ENCODE results near the gene SHLD2.

SHLD2 gene, protein sequence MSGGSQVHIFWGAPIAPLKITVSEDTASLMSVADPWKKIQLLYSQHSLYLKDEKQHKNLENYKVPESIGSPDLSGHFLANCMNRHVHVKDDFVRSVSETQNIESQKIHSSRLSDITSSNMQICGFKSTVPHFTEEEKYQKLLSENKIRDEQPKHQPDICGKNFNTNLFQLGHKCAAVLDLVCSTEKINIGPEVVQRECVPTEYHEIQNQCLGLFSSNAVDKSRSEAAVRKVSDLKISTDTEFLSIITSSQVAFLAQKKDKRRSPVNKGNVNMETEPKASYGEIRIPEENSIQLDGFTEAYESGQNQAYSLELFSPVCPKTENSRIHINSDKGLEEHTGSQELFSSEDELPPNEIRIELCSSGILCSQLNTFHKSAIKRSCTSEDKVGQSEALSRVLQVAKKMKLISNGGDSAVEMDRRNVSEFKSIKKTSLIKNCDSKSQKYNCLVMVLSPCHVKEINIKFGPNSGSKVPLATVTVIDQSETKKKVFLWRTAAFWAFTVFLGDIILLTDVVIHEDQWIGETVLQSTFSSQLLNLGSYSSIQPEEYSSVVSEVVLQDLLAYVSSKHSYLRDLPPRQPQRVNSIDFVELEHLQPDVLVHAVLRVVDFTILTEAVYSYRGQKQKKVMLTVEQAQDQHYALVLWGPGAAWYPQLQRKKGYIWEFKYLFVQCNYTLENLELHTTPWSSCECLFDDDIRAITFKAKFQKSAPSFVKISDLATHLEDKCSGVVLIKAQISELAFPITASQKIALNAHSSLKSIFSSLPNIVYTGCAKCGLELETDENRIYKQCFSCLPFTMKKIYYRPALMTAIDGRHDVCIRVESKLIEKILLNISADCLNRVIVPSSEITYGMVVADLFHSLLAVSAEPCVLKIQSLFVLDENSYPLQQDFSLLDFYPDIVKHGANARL

DNA sequence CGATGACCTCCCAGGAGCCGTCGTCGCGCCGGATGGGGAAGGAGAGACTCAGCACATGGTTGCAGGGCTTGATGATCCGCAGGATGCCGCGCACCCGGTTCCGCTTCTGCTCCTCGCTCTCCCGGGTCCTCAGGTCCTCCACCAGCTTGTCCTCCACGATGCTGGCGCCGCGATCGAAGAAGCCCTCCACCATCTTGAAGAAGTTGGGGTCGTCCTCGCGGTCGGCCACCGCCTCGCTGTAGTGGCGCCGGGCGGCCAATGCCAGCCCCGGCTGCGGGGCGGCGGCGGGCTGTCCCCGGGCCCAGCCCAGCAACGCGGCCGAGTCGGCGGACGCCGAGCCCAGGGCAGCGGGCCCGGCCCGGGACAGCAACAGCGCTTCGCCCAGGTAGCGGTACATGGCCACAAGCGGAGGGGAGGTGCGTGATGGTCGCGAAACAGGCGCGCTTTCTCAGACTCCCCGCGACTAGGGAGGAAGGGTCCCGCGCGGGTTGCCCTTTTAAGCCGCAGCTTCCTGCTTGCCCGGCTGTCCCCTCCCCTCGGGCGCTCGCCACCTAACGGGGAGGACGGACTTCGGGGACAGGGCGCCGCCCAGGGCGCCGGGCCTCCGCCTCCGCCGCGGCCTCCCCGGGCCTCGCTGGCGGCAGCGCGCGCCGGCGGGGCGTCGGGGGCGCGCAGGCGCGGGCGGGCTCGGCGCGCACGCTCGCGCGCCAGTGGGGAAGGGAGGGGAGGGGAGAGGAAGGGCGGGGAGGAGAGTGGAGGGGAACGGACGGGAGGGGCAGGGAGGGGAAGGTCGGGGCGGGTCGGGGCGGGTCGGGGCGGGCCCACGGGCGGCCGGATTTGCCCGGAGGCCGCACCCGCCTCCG lies at the start of gene SHLD2, which contains the start of gene GLUD1:
SHLD2 (plus strand) TSS at position 834 of the 863 bp plus-strand sequence. CDS start 56,149 bp downstream, outside the sequence.
GLUD1 (minus strand) TSS at position 471 of the 863 bp plus-strand sequence; CDS start at position 397, 74 bp downstream.
- H3K4me3 ChIP-seq (ENCODE audit: control insufficient read depth, low read depth, low read length): peak within 1 kb of the TSS; percentile 81
- peak; percentile 55 for DNase-seq (ENCODE audit: low read depth)
- TF ChIP-seq, protein P1, sequence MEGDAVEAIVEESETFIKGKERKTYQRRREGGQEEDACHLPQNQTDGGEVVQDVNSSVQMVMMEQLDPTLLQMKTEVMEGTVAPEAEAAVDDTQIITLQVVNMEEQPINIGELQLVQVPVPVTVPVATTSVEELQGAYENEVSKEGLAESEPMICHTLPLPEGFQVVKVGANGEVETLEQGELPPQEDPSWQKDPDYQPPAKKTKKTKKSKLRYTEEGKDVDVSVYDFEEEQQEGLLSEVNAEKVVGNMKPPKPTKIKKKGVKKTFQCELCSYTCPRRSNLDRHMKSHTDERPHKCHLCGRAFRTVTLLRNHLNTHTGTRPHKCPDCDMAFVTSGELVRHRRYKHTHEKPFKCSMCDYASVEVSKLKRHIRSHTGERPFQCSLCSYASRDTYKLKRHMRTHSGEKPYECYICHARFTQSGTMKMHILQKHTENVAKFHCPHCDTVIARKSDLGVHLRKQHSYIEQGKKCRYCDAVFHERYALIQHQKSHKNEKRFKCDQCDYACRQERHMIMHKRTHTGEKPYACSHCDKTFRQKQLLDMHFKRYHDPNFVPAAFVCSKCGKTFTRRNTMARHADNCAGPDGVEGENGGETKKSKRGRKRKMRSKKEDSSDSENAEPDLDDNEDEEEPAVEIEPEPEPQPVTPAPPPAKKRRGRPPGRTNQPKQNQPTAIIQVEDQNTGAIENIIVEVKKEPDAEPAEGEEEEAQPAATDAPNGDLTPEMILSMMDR (IDR thresholded peaks at IDR 0.05; ENCODE audit: control insufficient read depth, insufficient read depth, low read depth, low read length, missing control alignments): no peak

DNA sequence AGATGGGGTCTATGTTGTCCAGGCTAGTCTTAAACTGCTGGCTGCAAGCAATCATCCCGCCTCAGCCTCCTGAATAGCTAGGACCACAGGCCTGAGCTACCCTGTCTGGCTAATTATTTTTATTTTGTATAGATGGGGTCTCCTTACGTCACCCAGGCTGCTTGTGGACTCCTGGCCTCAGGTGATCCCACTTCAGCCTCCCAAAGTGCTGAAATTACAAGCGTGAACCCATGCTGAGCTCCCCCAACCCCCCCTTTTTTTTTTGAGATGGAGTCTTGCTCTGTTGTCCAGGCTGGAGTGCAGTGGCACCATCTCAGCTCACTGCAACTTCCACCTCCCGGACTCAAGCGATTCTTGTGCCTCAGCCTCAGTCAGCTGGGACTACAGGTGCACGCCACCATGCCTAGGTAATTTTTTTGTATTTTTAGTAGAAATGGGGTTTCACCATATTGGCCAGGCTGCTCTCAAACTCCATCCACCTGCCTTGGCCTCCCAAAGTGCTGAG lies 49.5 kb upstream of the SHLD2 start:
- DNase-seq (ENCODE audit: low read depth): no peak
- TF ChIP-seq, protein P1 (IDR thresholded peaks at IDR 0.05; ENCODE audit: control insufficient read depth, insufficient read depth, low read depth, low read length, missing control alignments): no peak
- no peak overlapping the region for H3K4me3 ChIP-seq (ENCODE audit: control insufficient read depth, low read depth, low read length)

DNA sequence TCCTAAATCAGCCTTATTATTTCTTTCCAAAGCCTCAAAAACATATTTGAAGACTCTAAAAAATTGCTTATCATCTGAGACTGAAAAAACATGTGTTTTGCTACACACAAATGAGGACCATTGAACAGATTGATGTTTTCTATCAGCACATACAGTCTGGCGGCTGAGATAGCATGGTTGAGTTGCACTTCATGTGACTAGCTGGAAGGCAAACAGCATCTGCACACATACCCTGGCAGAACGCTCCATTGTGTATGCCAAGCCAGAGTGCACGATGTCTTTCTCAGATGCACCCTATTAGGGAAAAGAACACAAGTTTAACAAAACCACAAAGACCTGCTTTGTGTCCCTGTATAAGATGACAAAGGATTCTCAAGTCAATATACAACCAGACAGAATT lies 41.9 kb upstream of the SHLD2 start:
- TF ChIP-seq, protein P1 (IDR thresholded peaks at IDR 0.05; ENCODE audit: control insufficient read depth, insufficient read depth, low read depth, low read length, missing control alignments): no peak
- DNase-seq (ENCODE audit: low read depth): no peak
- H3K4me3 ChIP-seq (ENCODE audit: control insufficient read depth, low read depth, low read length): no peak overlapping the region

DNA sequence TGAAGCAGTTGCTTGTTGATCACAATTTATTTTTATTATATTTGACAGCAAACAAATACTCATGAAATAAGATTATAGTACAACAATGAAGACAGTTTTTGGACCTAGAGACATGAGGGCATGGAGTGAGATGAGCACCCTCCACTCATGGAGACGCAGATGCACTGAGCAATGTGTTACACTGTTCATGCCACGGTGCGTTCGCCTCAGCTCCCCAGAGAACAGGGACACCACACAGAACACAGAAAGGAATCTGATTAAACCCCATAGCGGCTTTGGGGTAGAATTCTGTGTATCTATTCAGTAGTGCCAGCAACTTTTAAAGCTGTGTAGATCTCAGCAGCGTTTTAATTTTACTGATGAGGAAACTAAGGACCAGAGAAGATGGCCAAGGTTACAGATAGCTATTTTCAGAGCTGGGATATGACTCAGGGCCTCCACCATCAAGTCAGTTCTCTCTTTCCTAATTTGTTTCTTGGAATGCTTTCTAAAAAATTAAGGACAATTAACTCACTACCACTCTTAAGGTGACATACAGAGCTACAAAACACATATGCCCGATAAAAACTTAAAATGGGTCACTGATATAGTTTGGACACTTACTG lies 41.3 kb upstream of the SHLD2 start:
- TF ChIP-seq, protein P1 (IDR thresholded peaks at IDR 0.05; ENCODE audit: control insufficient read depth, insufficient read depth, low read depth, low read length, missing control alignments): no peak
- no peak overlapping the region for H3K4me3 ChIP-seq (ENCODE audit: control insufficient read depth, low read depth, low read length)
- no peak for DNase-seq (ENCODE audit: low read depth)

DNA sequence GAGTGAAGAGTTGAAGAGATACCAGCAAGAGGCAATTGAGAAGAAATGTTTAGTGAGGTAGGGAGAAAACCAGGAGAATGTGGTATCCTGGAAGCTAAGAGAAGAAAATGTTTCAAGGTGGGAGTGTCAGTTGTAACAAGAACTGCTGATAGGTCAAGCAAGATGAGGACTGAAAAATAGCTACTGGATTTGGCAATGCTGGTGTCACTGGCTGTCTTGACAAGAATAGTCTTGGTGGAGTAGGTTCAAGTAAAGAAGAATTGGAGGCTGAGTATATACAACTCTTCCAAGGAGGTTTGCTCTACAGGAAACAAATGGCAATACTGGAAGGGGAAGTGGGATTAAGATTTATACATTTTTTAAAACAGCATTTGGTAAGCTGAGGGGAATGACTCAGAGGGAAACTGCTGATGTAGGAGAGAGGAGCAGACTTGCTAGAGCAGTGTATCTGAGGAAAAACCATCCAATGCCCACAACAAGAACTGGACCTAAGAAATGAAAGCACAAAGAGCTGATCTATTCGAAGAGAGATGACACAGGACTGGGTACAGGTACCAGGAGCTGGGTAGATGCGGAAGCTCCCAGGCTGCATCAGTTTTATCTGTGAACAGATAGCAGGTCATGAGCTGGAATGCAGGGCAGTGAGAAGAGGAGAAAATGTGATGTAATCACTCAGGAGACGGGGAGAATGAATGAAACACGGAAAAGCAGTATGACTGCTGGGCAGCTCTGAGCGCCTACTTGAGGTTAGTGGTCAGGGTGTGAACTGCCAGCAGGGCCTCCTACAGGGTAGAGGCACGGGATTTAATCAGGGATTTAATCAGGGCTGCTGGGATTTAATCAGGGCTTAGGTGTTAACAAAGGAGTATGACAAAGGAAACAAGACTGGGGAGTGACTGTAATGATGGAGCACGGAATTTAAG lies 40.4 kb upstream of the SHLD2 start:
- no peak overlapping the region for H3K4me3 ChIP-seq (ENCODE audit: control insufficient read depth, low read depth, low read length)
- TF ChIP-seq, protein P1 (IDR thresholded peaks at IDR 0.05; ENCODE audit: control insufficient read depth, insufficient read depth, low read depth, low read length, missing control alignments): peak; percentile 74
- peak; percentile 41 for DNase-seq (ENCODE audit: low read depth)
